Sigmoid colon (tissue), 4 donors: ENCODE measurements around the gene SCFD1.
"Not testable (repeated sequence)": the region's sequence is repeated elsewhere in the genome, so short reads cannot be mapped to it uniquely, and the experiment has no call there.

Experiments
- CTCF ChIP-seq, 4 experiments: fragments of 450-650 bp in 3 of 4; fragments of 200-600 bp in 1 of 4; IDR thresholded peaks; one replicate each; pipeline ENCODE4 v1.5.1; 2016 to 2019; ENCODE audit warnings: antibody characterized with exemption in 4 of 4, mild to moderate bottlenecking in 3 of 4, moderate library complexity in 2 of 4
- POLR2A ChIP-seq, 2 donors: fragments of 450-650 bp; IDR thresholded peaks; one replicate each; pipeline ENCODE4 v1.6.1; 2016; ENCODE audit warnings: antibody characterized with exemption in 2 of 2, mild to moderate bottlenecking in 2 of 2, moderate library complexity in 2 of 2
- POLR2AphosphoS5 ChIP-seq, 4 donors: sonication (generic); formaldehyde crosslinking; IDR thresholded peaks; one replicate each; pipeline ENCODE4 v1.6.1; 2017; ENCODE audit warnings: antibody characterized with exemption in 4 of 4

GRCh38 chr14:30690487-30691355, 68.6 kb downstream of the SCFD1 start:
- peak in 2 of 4 experiments; percentile 14 to 25 for TF ChIP-seq CTCF (IDR thresholded peaks at IDR 0.05)
- not testable (repeated sequence) for TF ChIP-seq POLR2A, POLR2AphosphoS5 (IDR thresholded peaks at IDR 0.05)
